IgD-negative memory B cell (primary cell): ENCODE results near the gene C22orf31. TPM values are rescaled to one million over a fixed set of nuclear protein-coding genes. Genes with fewer than 3 reads are reported as not detected.

Source experiments
- H3K27ac Mint-ChIP-seq, 3 donors: one replicate each; pipeline ENCODE4 v1.8.0; 2020 to 2022; ENCODE audit warnings: mild to moderate bottlenecking in 3 of 3, mixed read lengths in 3 of 3, moderate library complexity in 1 of 3
- H3K27me3 Mint-ChIP-seq: one replicate; pipeline ENCODE4 v1.8.0; 2021; ENCODE audit warnings: mixed read lengths
- H3K36me3 Mint-ChIP-seq: one replicate; pipeline ENCODE4 v1.8.0; 2020; ENCODE audit warnings: mild to moderate bottlenecking, mixed read lengths
- H3K4me1 Mint-ChIP-seq, 3 donors: one replicate each; pipeline ENCODE4 v1.8.0; 2020 to 2022; ENCODE audit warnings: mixed read lengths in 3 of 3, mild to moderate bottlenecking in 1 of 3
- H3K4me3 Mint-ChIP-seq, 4 donors: one replicate each; pipeline ENCODE4 v1.8.0; 2020 to 2022; ENCODE audit warnings: mild to moderate bottlenecking in 4 of 4, mixed read lengths in 4 of 4, moderate library complexity in 3 of 4
- H3K9me3 Mint-ChIP-seq, 3 donors: one replicate each; pipeline ENCODE4 v1.8.0; 2020 to 2021; ENCODE audit warnings: mixed read lengths in 3 of 3, mild to moderate bottlenecking in 1 of 3
- polyA plus RNA-seq: library from polyadenylated mRNA; unstranded; fragments of 300-500 nt; fragmentation: Illumina TruSeq; gene quantifications from one replicate; pipeline ENCODE4 v1.2.3, GENCODE V29; 2021

Gene C22orf31
- polyA plus RNA-seq, 1 donor from 2014 or later: not detected

DNA sequence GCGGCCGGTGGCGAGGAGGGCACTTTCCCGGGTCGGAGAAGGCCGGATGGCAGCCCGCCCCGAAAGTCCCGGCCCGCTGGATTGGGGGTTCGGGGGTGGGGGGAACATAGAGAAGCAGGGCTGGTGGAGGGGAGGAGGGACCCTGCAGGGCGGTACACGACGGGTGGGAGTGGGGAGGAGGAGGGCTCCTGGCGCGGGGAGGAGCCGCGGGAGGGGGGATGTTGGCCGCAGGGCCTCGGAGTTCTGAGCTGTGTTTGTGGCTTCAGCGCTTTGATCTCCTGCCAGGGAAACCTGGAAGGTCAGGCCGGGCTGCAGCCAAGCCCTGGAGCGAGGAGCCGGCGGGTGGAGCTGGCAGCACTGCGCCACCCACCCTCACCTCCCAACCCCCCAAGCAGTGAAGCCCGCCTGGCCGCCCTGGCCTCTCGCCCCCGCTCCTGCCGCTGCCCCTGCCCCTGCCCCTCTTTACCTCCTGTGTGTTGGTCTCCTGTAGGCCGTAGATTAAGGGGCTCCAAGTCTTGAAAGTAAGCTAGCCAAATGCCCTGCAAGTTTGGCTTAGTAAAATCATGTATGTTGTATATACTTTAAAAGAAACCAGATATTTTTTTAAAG lies 30.9 kb downstream of the C22orf31 start:
- Mint-ChIP-seq H3K36me3 (peaks cover 2% of the 10 kb centered on the region), H3K27me3 (peaks cover 23% of the 10 kb centered on the region), H3K4me3 (peak overlapping the region in 3 of 4 donors; percentile 30 to 81 (median 48)), H3K4me1 (peaks cover 0 to 7% (median 1%) of the 10 kb centered on the region in 3 donors), H3K27ac (no peak overlapping the region), H3K9me3 (no peaks in the 10 kb centered on the region)

DNA sequence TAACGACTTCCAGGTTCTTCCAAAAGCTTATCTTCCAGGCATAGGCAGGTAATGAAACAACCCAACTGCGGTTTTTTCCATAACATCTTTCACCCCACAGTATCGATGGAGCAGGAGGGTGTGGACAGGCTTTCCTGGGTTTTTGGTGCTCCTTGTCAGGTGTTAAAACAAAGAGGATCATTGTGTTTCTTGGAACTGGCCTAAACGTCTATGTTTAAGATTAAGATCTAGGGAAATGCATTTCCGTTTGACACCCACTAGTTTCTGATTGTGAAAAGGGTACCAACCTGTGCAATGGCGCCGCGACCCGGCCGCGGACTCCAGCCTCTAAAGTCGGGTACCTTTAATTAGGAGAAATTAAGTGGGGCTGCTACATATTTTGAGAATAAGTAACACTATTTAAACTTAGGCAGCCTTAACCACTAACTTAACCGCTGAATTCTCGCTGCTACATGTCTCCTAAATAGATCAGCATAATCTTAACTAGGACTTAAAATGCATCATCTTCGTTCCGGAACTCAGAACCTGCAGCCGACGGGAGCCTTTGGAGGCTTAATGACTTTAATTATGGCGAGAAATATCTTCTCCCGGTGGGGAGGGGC lies 31.5 kb downstream of the C22orf31 start:
- Mint-ChIP-seq H3K9me3 (no peaks in the 10 kb centered on the region), H3K36me3 (peaks cover 2% of the 10 kb centered on the region), H3K4me1 (peaks cover 0 to 7% (median 1%) of the 10 kb centered on the region in 3 donors), H3K27me3 (peaks cover 23% of the 10 kb centered on the region), H3K4me3 (peak overlapping the region in 1 of 4 donors; percentile 81), H3K27ac (no peak overlapping the region)

DNA sequence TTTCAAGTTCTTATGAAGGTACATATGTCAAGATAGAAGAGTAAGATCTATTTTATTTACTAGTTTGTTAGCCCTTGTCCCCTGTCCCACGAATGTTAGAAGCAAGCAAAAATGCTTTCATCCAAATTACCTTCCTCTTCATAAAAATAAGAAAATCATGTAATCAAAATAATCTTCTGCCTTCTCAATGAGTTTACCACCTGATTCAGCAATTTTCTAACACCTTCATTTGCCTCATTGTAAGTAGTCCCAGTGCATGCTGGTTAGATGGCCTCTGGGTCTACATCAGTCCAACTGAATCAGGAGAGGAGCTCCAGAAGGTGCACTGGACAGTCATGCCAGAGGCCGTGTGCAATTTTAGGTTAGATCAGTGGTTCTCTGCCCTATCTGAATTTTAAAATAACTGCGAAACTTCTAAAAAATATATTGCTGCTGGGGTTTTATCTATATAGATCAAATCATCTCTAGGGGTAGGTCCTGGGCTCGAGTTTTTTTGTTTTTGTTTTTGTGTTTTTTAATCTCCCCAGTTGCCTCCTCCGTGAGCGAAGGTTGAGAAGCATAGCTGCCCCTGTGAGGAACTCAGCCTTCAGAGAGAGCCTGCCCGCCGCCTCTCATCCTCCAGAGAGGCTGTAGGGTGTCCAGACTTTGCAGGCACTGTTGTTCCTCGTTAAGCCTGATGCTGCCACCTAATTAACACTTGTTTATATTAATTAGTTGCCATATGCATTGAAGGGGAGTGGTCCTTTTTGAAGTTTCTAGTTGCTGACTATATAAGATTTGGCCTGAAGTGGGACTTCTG lies 32.2 kb downstream of the C22orf31 start:
- peaks cover 0 to 7% (median 1%) of the 10 kb centered on the region in 3 donors for H3K4me1 Mint-ChIP-seq
- no peak overlapping the region for H3K27ac Mint-ChIP-seq
- peaks cover 2% of the 10 kb centered on the region for H3K36me3 Mint-ChIP-seq
- H3K27me3 Mint-ChIP-seq: peaks cover 23% of the 10 kb centered on the region
- no peaks in the 10 kb centered on the region for H3K9me3 Mint-ChIP-seq
- H3K4me3 Mint-ChIP-seq: peak overlapping the region in 1 of 4 donors; percentile 59

DNA sequence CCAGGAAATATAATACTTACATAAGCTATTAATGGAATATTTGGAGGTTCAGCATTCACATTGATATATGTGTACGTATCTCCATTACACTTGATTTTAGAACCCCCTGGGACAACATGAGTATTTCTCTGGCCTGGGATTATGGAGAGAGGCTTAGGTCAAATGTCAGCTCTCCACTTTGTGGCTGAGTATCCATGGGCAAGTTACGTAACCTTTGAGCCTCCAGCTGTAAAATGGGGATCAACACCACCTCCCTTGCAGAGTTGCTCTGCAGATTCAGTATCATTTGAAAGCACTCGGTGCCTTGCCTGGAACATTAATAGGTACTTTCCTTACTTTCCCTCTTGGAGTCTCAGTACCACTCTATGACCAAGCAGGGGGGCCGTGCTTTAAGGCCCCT lies 33.2 kb downstream of the C22orf31 start:
- peaks cover 27% of the 10 kb centered on the region for H3K27me3 Mint-ChIP-seq
- H3K36me3 Mint-ChIP-seq: peaks cover 2% of the 10 kb centered on the region
- H3K4me1 Mint-ChIP-seq: peaks cover 0 to 7% (median 1%) of the 10 kb centered on the region in 3 donors
- no peaks in the 10 kb centered on the region for H3K9me3 Mint-ChIP-seq
- no peak overlapping the region for H3K4me3 Mint-ChIP-seq
- no peak overlapping the region for H3K27ac Mint-ChIP-seq

DNA sequence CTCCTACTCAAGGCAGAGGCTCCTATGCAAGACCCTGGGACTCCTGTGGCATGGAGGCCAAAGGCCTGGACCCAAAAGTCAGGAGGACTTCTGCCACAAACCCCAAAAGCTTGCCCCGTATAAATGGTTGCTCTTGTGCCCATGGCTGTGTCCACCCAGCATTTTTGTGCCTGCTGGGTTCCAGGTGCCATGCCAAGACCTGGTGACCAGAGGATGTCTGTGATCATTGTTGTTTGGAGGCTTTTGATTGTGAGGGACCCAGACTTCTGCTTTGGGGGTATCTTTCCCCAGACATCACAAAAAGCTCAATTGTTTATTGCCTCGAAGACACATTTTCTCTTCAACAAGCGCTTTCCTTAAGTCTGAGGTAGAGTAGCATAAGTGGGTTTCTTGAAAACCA lies 35.1 kb downstream of the C22orf31 start:
- no peaks in the 10 kb centered on the region for H3K9me3 Mint-ChIP-seq

DNA sequence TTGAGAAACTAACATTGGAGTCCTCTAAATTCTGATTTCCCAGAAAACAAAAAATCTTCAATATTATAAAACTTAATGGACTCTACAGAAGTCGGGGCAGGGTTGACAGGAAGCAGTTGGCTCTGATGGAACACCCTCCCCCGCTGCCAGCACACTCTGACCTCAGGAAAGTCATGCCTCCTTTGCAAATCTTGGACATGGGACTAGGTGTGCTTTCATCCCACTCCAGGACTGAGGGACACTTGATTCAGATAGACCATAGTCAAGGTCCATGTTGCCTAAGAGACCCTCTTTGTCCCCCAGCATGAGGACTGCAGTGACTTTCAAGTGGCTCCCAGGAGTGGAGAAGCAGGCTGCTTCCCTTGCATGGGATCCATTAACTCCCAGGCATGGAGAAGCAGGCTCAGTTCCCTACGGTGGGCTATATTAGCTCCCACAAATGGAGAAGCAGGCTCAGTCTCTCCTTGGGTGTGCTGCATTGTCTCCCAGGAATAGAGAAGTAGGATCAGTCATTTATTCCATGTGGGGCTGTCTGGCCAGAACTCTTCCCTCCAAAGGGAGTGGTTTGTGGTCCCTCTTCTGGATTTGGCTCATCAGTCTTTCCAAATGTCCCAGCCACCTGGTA lies 38.3 kb downstream of the C22orf31 start:
- H3K4me1 Mint-ChIP-seq: no peaks in the 10 kb centered on the region
- H3K9me3 Mint-ChIP-seq: peaks cover 0 to 6% (median 0%) of the 10 kb centered on the region in 3 donors
- peaks cover 2% of the 10 kb centered on the region for H3K36me3 Mint-ChIP-seq
- peaks cover 5% of the 10 kb centered on the region for H3K27me3 Mint-ChIP-seq
- no peak overlapping the region for H3K27ac Mint-ChIP-seq
- no peak overlapping the region for H3K4me3 Mint-ChIP-seq

More for the DNA sequence above, 35.1 kb downstream of the C22orf31 start:
- H3K4me3 Mint-ChIP-seq: no peak overlapping the region
- no peak overlapping the region for H3K27ac Mint-ChIP-seq
- H3K27me3 Mint-ChIP-seq: peaks cover 27% of the 10 kb centered on the region
- peaks cover 2% of the 10 kb centered on the region for H3K36me3 Mint-ChIP-seq
- H3K4me1 Mint-ChIP-seq: peaks cover 0 to 7% (median 1%) of the 10 kb centered on the region in 3 donors

DNA sequence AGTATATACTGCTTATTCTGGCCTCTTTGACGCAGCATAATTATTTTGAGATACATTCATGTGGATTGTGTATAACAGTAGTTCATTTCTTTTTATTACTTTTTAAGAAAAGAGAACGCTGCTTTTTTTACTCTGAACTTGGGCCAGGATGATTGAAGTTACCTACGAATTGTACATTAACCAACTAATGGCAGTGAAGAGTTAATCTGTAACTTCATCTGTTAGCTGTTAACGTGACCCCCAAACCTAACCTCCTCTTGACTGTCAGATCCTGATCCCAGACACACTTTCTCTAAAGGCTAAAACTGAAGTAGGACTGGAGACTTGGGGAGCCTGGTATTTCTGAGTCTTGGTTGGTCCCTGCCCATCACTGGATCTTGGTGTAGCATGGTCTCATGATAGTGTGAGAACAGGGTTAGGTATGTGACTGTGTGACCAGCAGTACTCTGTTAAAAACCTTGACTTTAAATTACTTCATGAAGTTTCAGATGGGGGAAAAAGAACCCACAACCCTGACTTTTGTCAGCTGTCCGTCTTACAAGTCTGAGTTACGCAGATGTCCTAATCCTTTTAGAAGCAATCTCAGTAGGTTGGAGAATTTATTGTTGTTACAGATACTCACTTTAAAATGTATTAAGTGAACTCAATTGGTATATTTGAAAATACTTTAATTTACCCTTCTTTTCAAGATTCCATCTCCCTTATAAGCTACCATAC lies 39.4 kb downstream of the C22orf31 start:
- Mint-ChIP-seq H3K36me3 (no peaks in the 10 kb centered on the region), H3K27me3 (peaks cover 10% of the 10 kb centered on the region), H3K4me1 (no peaks in the 10 kb centered on the region)

DNA sequence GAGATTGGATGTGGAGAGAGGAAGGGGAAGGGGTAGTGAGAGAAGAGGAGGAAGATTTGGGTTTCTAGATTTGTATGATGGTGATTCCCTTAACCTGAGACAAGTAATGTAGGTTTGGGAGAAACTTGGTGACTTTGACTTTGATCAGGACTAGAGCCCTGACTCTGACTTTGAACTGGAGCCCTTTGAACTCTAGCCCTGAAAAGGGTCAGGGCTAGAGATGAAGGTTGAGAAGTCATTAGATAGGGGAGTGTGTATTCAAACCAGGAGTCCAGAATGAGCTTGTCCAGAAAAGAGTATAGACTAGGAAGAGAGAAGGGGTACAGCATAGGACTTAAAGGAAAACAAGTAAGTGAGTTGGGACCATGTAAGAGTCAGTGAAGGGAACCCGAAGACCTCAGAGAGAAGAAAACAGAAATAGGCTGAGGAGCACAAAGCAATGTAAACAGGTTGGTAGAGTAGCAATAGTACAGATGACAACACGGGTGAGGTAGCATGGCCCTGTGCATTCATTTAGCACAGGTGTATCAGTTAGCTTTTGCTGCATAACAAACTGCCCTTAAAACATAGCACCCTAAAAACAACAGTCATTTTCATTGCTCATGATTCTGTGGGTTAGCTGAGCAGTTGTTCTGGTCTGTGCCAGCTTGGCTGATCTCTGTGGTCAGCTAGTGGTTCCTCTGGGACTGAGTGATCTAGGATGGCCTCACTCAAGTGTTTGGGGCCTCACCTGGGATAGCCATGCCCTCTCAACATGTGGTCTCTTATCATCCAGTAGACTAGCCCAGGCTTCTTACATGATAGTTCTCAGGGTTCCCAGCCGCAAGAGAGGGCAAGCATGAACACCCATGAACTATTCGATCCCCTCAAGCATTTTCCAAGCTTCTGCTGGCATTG lies 43.1 kb downstream of the C22orf31 start:
- H3K4me1 Mint-ChIP-seq: peaks cover 2 to 7% (median 4%) of the 10 kb centered on the region in 3 donors
- no peak overlapping the region for H3K27ac Mint-ChIP-seq
- no peaks in the 10 kb centered on the region for H3K36me3 Mint-ChIP-seq
- peaks cover 7% of the 10 kb centered on the region for H3K27me3 Mint-ChIP-seq
- H3K9me3 Mint-ChIP-seq: peaks cover 0 to 6% (median 0%) of the 10 kb centered on the region in 3 donors
- no peak overlapping the region for H3K4me3 Mint-ChIP-seq

More for the DNA sequence above, 39.4 kb downstream of the C22orf31 start:
- no peak overlapping the region for H3K4me3 Mint-ChIP-seq
- H3K9me3 Mint-ChIP-seq: peaks cover 0 to 6% (median 0%) of the 10 kb centered on the region in 3 donors
- no peak overlapping the region for H3K27ac Mint-ChIP-seq

DNA sequence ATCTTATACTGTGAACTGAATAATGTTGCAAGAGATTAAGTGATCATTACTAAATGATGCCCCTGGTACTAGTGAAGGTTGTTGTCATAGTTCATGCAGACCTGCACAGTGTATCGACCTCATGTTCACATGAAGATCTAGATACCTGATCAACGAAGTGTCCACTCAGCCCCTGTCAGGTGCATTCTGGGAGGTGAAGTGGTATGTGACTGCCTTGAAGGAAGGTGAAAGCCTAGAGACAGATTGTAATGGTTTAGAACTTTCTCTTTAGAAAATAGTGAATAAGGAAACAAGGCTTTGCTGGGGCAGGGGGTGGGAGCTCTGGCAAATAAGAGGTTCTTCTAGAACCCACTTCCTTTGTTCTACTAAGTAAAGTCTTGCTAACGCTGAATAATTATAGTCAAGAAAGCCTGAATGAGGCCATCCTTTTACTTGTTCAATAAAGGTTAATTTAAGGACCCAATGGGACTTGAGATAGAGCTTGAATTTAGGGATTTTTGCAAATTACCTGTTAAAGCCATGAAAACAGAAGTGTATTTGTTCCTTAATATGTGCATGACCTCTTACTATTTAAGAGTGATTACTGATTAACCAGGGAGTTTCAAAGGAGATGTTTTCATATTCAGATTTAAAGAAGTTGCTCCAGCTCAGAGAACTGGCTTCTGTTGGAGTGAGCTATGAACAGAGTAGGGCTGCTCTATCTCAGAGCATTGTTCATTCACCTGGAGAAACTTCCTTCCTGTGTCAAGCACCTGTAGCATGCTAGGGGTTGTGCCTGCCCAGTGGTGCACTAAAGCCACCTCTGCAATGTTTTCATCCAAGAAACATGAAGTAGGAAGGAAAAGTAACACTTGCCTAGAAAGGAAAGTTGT lies 45.3 kb downstream of the C22orf31 start:
- peaks cover 7% of the 10 kb centered on the region for H3K27me3 Mint-ChIP-seq
- peaks cover 2 to 7% (median 4%) of the 10 kb centered on the region in 3 donors for H3K4me1 Mint-ChIP-seq
- H3K36me3 Mint-ChIP-seq: no peaks in the 10 kb centered on the region
- no peak overlapping the region for H3K4me3 Mint-ChIP-seq
- H3K9me3 Mint-ChIP-seq: peaks cover 0 to 6% (median 0%) of the 10 kb centered on the region in 3 donors
- no peak overlapping the region for H3K27ac Mint-ChIP-seq

DNA sequence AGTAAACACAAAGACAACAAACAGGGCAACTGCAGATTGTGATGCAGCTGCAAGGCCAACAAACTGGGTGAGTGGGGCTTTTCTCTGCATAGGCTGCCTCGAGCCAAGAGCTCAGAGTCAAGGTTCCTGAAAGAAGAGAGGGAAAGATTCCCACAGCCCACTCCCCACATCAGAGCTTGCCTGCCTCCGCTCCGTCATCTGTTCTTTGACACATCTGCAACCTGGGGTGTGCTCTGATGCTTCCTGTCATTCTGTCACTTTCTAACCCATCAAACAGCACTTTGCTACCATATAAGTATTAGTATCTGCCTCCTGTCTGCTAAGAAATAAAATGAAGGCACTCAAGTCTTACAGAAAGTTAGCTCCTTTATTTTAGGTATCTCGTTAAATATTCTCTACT lies 46.9 kb downstream of the C22orf31 start:
- Mint-ChIP-seq H3K9me3 (peaks cover 0 to 6% (median 0%) of the 10 kb centered on the region in 3 donors), H3K36me3 (no peaks in the 10 kb centered on the region), H3K27me3 (peaks cover 7% of the 10 kb centered on the region), H3K4me3 (no peak overlapping the region), H3K27ac (no peak overlapping the region), H3K4me1 (peaks cover 2 to 7% (median 4%) of the 10 kb centered on the region in 3 donors)

DNA sequence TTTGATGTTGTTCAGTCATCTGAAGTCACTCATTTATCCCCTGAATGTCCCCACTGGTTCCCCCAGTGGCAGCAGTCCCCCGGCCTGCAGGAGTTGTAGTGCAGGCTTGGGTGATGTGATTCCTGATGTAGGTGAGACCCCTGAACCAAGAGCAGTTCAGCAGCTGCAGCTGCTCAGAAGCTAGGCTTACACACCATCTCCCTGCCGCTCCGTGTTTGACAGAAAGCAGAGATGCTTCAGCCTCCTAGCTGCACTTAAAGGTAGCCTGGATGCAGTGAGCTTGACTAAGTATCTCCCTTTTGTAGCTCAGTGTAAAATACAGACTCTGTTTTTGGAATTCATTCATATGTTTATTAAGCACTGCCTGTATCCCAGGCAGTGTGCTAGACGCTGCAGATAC lies 47.3 kb downstream of the C22orf31 start:
- H3K4me1 Mint-ChIP-seq: peaks cover 2 to 7% (median 4%) of the 10 kb centered on the region in 3 donors
- H3K9me3 Mint-ChIP-seq: peaks cover 0 to 6% (median 0%) of the 10 kb centered on the region in 3 donors
- H3K27me3 Mint-ChIP-seq: peaks cover 7% of the 10 kb centered on the region
- H3K4me3 Mint-ChIP-seq: no peak overlapping the region
- H3K27ac Mint-ChIP-seq: no peak overlapping the region
- no peaks in the 10 kb centered on the region for H3K36me3 Mint-ChIP-seq

DNA sequence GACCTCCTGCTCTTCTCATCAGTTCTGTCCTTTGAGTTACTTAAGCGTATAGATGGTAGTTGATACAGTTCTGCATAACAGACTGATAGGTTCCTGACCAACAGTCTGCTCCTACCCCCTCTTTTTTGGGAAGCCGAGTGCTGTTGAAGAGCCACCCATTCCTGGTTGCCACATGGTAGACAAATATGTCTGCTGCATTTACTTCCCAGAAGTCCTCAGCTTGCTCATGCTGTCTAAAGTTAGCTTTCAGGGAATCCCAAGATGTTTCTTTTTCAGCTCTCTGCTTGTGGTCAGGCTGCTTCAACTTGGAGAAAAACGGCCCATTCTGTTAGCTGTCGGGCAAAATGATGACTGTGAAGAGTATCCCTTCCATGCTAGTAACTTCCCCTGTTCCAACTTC lies 48.7 kb downstream of the C22orf31 start:
- H3K27me3 Mint-ChIP-seq: peaks cover 3% of the 10 kb centered on the region
- no peaks in the 10 kb centered on the region for H3K9me3 Mint-ChIP-seq
- H3K4me1 Mint-ChIP-seq: peaks cover 2 to 7% (median 4%) of the 10 kb centered on the region in 3 donors
- no peak overlapping the region for H3K27ac Mint-ChIP-seq
- no peaks in the 10 kb centered on the region for H3K36me3 Mint-ChIP-seq
- H3K4me3 Mint-ChIP-seq: no peak overlapping the region

DNA sequence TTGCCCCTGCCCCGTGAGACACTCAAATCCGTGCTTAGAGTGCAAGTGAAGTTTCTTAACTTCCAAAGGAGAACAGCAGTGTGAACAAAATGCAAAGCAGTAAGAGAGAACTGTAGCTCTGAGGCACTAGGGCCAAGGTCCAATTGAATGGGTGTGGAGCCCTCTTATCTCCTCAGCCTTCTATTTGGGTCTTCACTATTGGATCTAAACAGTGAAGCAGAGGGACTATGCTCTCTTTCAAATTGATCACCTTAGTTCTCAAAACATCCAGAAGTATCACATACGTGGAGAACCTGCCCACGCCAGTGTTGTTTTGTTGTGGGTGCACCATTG lies 49.6 kb downstream of the C22orf31 start:
- peaks cover 2 to 7% (median 4%) of the 10 kb centered on the region in 3 donors for H3K4me1 Mint-ChIP-seq
- no peaks in the 10 kb centered on the region for H3K36me3 Mint-ChIP-seq
- no peaks in the 10 kb centered on the region for H3K9me3 Mint-ChIP-seq
- H3K4me3 Mint-ChIP-seq: no peak overlapping the region
- no peak overlapping the region for H3K27ac Mint-ChIP-seq
- peaks cover 1% of the 10 kb centered on the region for H3K27me3 Mint-ChIP-seq
